GM23338 (cell line): ENCODE results near the gene C16orf95. TPM values are rescaled to one million over a fixed set of nuclear protein-coding genes. Genes with fewer than 3 reads are reported as not detected.
A peak's percentile ranks its signal among the peaks of the same experiment; 100 is the strongest.

Experiments used
- ATAC-seq: fragments of 200-7000 bp; cut with Tn5 transposase; 3 replicates; pipeline ENCODE4 v1.9.1; 2020
- DNase-seq: peaks from one replicate; pipeline ENCODE4 v3.0.0-alpha.2; 2015; ENCODE audit warnings: low spot score
- H2AFZ ChIP-seq: fragments of 200-600 bp; sonication (generic); 2 replicates; pipeline ENCODE4 v1.8.0; 2016; ENCODE audit warnings: antibody characterized with exemption, mild to moderate bottlenecking, moderate library complexity
- H3F3A ChIP-seq: fragments of 200-600 bp; sonication (generic); replicated peaks from 2 replicates; pipeline ENCODE4 v1.8.0; 2017; ENCODE audit warnings: antibody characterized with exemption, mixed run types, low read depth
- H3K27ac ChIP-seq: fragments of 200-600 bp; sonication (generic); 2 replicates; pipeline ENCODE4 v1.6.1; 2016; ENCODE audit warnings: low read depth
- H3K27me3 ChIP-seq: fragments of 200-600 bp; sonication (generic); 2 replicates; pipeline ENCODE4 v1.8.0; 2016; ENCODE audit warnings: mild to moderate bottlenecking, mixed run types, moderate library complexity; ENCODE audit not compliant: insufficient read depth
- H3K36me3 ChIP-seq: fragments of 200-600 bp; sonication (generic); 2 replicates; pipeline ENCODE4 v1.8.0; 2016; ENCODE audit warnings: mild to moderate bottlenecking; ENCODE audit not compliant: insufficient read depth
- H3K4me1 ChIP-seq: fragments of 200-600 bp; sonication (generic); 2 replicates; pipeline ENCODE4 v1.8.0; 2016; ENCODE audit warnings: mild to moderate bottlenecking, moderate library complexity; ENCODE audit not compliant: insufficient read depth
- H3K4me2 ChIP-seq: fragments of 200-600 bp; sonication (generic); 2 replicates; pipeline ENCODE4 v1.7.1; 2017; ENCODE audit warnings: mixed run types
- H3K4me3 ChIP-seq: fragments of 200-600 bp; sonication (generic); 2 replicates; pipeline ENCODE4 v1.6.1; 2016; ENCODE audit warnings: mixed run types
- H3K79me2 ChIP-seq: fragments of 200-600 bp; sonication (generic); replicated peaks from 2 replicates; pipeline ENCODE4 v1.8.0; 2017; ENCODE audit warnings: mild to moderate bottlenecking; ENCODE audit not compliant: insufficient read depth
- H3K9me2 ChIP-seq: fragments of 200-600 bp; sonication (generic); 2 replicates; pipeline ENCODE4 v1.8.0; 2017; ENCODE audit not compliant: insufficient read depth
- H4K20me1 ChIP-seq: fragments of 200-600 bp; sonication (generic); replicated peaks from 2 replicates; pipeline ENCODE4 v1.8.0; 2017; ENCODE audit warnings: mild to moderate bottlenecking; ENCODE audit not compliant: insufficient read depth
- H3K27ac Mint-ChIP-seq: 2 replicates; pipeline ENCODE4 v1.8.0; 2020; ENCODE audit warnings: inconsistent platforms, mild to moderate bottlenecking, moderate library complexity, mixed read lengths
- H3K27me3 Mint-ChIP-seq: 3 replicates; pipeline ENCODE4 v1.8.0; 2022; ENCODE audit warnings: low read depth, mild to moderate bottlenecking, moderate library complexity, mixed read lengths, inconsistent platforms; ENCODE audit not compliant: insufficient read depth, poor library complexity
- H3K36me3 Mint-ChIP-seq: 3 replicates; pipeline ENCODE4 v1.8.0; 2021; ENCODE audit warnings: low read depth, mild to moderate bottlenecking, inconsistent platforms, moderate library complexity, mixed read lengths
- H3K4me1 Mint-ChIP-seq: 3 replicates; pipeline ENCODE4 v1.8.0; 2020; ENCODE audit warnings: mild to moderate bottlenecking, inconsistent platforms, mixed read lengths
- H3K4me3 Mint-ChIP-seq: 3 replicates; pipeline ENCODE4 v1.8.0; 2021; ENCODE audit warnings: moderate library complexity, mild to moderate bottlenecking, inconsistent platforms, mixed read lengths
- H3K9me3 Mint-ChIP-seq: 3 replicates; pipeline ENCODE4 v1.8.0; 2020; ENCODE audit warnings: moderate library complexity, mild to moderate bottlenecking, inconsistent platforms, mixed read lengths
- CREB1 ChIP-seq: fragments of 250-450 bp; sonication (Bioruptor Pico); IDR thresholded peaks from 2 replicates; pipeline ENCODE4 v1.5.0; 2020; ENCODE audit warnings: low read depth, mild to moderate bottlenecking, moderate library complexity
- POLR2AphosphoS5 ChIP-seq: IDR thresholded peaks from 2 replicates; pipeline ENCODE4 v1.6.1; 2016; ENCODE audit warnings: antibody characterized with exemption, low read depth
- polyA plus RNA-seq: library from polyadenylated mRNA; unstranded; fragments of >200 nt; fragmentation: Nextera tagmentation; extraction: Ambion mirVana; gene quantifications from 2 replicates; pipeline ENCODE4 v1.2.1, GENCODE V29; 2016
- total RNA-seq: library from RNA; depleted of rRNA; stranded (reverse); fragments of >200 nt; shearing (Covaris generic); gene quantifications from 2 replicates; pipeline ENCODE4 v1.2.3, GENCODE V29; 2014
- TF ChIP-seq, protein P1 (sequence below): IDR thresholded peaks from one replicate; pipeline ENCODE4 v1.6.1; 2018; ENCODE audit warnings: antibody characterized with exemption; ENCODE audit not compliant: unreplicated experiment
- TF ChIP-seq, protein P2 (sequence below): fragments of 250-450 bp; sonication (Bioruptor Pico); IDR thresholded peaks from 2 replicates; pipeline ENCODE4 v1.5.0; 2020; ENCODE audit warnings: mild to moderate bottlenecking, moderate library complexity
- TF ChIP-seq, protein P3 (sequence below): IDR thresholded peaks from 2 replicates; pipeline ENCODE4 v1.6.1; 2016; ENCODE audit warnings: antibody characterized with exemption
- TF ChIP-seq, protein P4 (sequence below), 2 experiments: fragments of 200-600 bp in 1 of 2; sonication (generic) in 1 of 2; conservative IDR thresholded peaks; 2 replicates each; pipeline versions ENCODE4 v1.5.1 to v1.6.1; 2016 to 2017; ENCODE audit warnings: antibody characterized with exemption in 2 of 2, low read depth in 2 of 2, mild to moderate bottlenecking in 2 of 2, moderate library complexity in 1 of 2

Gene C16orf95
- total and polyA plus RNA-seq, 2 experiments from 2014 or later: 1.2 to 3.9 TPM

DNA sequence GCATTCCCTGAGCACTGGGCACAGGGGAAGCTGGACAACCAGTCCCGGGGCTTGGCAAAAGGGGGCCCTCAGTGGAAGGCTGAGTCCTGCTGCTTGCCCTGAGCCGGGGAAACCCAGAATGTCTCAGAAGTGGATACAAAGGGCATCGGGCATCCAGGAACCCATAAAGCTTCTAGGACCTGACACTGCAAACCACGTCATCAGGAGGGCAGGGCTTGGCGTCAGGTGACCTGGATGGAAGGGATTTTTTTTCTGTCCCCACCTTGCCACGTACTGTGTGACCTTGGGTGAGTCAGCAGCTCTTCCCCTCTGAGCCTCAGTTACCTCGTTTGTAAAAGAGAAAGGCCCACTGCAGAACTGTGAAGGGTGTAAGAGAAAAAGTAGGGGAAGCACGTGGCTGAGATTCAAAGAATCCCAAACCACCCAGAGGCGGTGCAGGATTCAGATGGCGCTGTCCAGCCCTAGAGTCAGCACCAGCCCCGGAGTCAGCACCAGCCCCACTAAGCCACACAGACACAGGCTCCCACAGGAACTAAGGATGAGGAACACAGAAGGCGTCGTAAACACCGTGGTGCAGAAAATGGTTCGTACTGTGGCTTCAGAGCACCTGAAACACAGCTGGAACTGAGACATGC is 53.7 kb downstream of the C16orf95 start:
- no peaks in the 10 kb centered on the region for H3K36me3 ChIP-seq
- ATAC-seq: peak; percentile 67

More for the DNA sequence above, 53.7 kb downstream of the C16orf95 start:
- Mint-ChIP-seq H3K4me1 (peaks cover 4% of the 10 kb centered on the region), H3K9me3 (peaks cover 3% of the 10 kb centered on the region), H3K27ac (no peak overlapping the region), H3K27me3 (peaks cover 6% of the 10 kb centered on the region), H3K36me3 (peaks cover 3% of the 10 kb centered on the region; the same call in 1 of the 3 replicates), H3K4me3 (no peak overlapping the region)
- Histone ChIP-seq H2AFZ (no peak overlapping the region), H4K20me1 (no peaks in the 10 kb centered on the region), H3K27ac (no peak overlapping the region), H3K79me2 (no peaks in the 10 kb centered on the region), H3F3A (no peaks in the 10 kb centered on the region), H3K9me2 (no peaks in the 10 kb centered on the region), H3K4me1 (no peaks in the 10 kb centered on the region), H3K4me3 (no peak overlapping the region), H3K27me3 (no peaks in the 10 kb centered on the region), H3K4me2 (no peak overlapping the region)
- TF ChIP-seq CREB1 (CRISPR knock-in tag): 0 out of 2 replicates have a peak, but pooled peaks have one; percentile 31
- TF ChIP-seq, protein P1, sequence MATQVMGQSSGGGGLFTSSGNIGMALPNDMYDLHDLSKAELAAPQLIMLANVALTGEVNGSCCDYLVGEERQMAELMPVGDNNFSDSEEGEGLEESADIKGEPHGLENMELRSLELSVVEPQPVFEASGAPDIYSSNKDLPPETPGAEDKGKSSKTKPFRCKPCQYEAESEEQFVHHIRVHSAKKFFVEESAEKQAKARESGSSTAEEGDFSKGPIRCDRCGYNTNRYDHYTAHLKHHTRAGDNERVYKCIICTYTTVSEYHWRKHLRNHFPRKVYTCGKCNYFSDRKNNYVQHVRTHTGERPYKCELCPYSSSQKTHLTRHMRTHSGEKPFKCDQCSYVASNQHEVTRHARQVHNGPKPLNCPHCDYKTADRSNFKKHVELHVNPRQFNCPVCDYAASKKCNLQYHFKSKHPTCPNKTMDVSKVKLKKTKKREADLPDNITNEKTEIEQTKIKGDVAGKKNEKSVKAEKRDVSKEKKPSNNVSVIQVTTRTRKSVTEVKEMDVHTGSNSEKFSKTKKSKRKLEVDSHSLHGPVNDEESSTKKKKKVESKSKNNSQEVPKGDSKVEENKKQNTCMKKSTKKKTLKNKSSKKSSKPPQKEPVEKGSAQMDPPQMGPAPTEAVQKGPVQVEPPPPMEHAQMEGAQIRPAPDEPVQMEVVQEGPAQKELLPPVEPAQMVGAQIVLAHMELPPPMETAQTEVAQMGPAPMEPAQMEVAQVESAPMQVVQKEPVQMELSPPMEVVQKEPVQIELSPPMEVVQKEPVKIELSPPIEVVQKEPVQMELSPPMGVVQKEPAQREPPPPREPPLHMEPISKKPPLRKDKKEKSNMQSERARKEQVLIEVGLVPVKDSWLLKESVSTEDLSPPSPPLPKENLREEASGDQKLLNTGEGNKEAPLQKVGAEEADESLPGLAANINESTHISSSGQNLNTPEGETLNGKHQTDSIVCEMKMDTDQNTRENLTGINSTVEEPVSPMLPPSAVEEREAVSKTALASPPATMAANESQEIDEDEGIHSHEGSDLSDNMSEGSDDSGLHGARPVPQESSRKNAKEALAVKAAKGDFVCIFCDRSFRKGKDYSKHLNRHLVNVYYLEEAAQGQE: peak; percentile 57
- TF ChIP-seq, protein P2, sequence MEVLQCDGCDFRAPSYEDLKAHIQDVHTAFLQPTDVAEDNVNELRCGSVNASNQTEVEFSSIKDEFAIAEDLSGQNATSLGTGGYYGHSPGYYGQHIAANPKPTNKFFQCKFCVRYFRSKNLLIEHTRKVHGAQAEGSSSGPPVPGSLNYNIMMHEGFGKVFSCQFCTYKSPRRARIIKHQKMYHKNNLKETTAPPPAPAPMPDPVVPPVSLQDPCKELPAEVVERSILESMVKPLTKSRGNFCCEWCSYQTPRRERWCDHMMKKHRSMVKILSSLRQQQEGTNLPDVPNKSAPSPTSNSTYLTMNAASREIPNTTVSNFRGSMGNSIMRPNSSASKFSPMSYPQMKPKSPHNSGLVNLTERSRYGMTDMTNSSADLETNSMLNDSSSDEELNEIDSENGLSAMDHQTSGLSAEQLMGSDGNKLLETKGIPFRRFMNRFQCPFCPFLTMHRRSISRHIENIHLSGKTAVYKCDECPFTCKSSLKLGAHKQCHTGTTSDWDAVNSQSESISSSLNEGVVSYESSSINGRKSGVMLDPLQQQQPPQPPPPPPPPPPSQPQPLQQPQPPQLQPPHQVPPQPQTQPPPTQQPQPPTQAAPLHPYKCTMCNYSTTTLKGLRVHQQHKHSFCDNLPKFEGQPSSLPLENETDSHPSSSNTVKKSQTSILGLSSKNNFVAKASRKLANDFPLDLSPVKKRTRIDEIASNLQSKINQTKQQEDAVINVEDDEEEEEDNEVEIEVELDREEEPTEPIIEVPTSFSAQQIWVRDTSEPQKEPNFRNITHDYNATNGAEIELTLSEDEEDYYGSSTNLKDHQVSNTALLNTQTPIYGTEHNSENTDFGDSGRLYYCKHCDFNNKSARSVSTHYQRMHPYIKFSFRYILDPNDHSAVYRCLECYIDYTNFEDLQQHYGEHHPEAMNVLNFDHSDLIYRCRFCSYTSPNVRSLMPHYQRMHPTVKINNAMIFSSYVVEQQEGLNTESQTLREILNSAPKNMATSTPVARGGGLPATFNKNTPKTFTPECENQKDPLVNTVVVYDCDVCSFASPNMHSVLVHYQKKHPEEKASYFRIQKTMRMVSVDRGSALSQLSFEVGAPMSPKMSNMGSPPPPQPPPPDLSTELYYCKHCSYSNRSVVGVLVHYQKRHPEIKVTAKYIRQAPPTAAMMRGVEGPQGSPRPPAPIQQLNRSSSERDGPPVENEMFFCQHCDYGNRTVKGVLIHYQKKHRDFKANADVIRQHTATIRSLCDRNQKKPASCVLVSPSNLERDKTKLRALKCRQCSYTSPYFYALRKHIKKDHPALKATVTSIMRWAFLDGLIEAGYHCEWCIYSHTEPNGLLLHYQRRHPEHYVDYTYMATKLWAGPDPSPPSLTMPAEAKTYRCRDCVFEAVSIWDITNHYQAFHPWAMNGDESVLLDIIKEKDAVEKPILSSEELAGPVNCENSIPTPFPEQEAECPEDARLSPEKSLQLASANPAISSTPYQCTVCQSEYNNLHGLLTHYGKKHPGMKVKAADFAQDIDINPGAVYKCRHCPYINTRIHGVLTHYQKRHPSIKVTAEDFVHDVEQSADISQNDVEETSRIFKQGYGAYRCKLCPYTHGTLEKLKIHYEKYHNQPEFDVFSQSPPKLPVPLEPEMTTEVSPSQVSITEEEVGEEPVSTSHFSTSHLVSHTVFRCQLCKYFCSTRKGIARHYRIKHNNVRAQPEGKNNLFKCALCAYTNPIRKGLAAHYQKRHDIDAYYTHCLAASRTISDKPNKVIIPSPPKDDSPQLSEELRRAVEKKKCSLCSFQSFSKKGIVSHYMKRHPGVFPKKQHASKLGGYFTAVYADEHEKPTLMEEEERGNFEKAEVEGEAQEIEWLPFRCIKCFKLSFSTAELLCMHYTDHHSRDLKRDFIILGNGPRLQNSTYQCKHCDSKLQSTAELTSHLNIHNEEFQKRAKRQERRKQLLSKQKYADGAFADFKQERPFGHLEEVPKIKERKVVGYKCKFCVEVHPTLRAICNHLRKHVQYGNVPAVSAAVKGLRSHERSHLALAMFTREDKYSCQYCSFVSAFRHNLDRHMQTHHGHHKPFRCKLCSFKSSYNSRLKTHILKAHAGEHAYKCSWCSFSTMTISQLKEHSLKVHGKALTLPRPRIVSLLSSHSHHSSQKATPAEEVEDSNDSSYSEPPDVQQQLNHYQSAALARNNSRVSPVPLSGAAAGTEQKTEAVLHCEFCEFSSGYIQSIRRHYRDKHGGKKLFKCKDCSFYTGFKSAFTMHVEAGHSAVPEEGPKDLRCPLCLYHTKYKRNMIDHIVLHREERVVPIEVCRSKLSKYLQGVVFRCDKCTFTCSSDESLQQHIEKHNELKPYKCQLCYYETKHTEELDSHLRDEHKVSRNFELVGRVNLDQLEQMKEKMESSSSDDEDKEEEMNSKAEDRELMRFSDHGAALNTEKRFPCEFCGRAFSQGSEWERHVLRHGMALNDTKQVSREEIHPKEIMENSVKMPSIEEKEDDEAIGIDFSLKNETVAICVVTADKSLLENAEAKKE (CRISPR knock-in tag): no peak
- TF ChIP-seq, protein P3, sequence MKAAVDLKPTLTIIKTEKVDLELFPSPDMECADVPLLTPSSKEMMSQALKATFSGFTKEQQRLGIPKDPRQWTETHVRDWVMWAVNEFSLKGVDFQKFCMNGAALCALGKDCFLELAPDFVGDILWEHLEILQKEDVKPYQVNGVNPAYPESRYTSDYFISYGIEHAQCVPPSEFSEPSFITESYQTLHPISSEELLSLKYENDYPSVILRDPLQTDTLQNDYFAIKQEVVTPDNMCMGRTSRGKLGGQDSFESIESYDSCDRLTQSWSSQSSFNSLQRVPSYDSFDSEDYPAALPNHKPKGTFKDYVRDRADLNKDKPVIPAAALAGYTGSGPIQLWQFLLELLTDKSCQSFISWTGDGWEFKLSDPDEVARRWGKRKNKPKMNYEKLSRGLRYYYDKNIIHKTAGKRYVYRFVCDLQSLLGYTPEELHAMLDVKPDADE: no peak
- TF ChIP-seq, protein P4, sequence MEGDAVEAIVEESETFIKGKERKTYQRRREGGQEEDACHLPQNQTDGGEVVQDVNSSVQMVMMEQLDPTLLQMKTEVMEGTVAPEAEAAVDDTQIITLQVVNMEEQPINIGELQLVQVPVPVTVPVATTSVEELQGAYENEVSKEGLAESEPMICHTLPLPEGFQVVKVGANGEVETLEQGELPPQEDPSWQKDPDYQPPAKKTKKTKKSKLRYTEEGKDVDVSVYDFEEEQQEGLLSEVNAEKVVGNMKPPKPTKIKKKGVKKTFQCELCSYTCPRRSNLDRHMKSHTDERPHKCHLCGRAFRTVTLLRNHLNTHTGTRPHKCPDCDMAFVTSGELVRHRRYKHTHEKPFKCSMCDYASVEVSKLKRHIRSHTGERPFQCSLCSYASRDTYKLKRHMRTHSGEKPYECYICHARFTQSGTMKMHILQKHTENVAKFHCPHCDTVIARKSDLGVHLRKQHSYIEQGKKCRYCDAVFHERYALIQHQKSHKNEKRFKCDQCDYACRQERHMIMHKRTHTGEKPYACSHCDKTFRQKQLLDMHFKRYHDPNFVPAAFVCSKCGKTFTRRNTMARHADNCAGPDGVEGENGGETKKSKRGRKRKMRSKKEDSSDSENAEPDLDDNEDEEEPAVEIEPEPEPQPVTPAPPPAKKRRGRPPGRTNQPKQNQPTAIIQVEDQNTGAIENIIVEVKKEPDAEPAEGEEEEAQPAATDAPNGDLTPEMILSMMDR (conservative IDR thresholded peaks at IDR 0.05; ENCODE audit: low read depth in 2 of 2): no peak
- TF ChIP-seq POLR2AphosphoS5: no peak
- peak; percentile 20 for DNase-seq
